Neural progenitor cell (in vitro differentiated cells): ENCODE data around the gene ZDHHC19.

Experiments
- EZH2 ChIP-seq: fragments of 200-600 bp; sonication (generic); IDR thresholded peaks from 2 replicates; pipeline ENCODE4 v1.6.1; 2017; ENCODE audit warnings: antibody characterized with exemption, mild to moderate bottlenecking, moderate library complexity
- EZH2phosphoT487 ChIP-seq: fragments of 200-600 bp; sonication (generic); IDR thresholded peaks from 2 replicates; pipeline ENCODE4 v1.6.1; 2017; ENCODE audit warnings: antibody characterized with exemption
- TF ChIP-seq, protein P1 (sequence below): fragments of 200-600 bp; sonication (generic); IDR thresholded peaks from 2 replicates; pipeline ENCODE4 v1.5.1; 2017; ENCODE audit warnings: antibody characterized with exemption, mild to moderate bottlenecking

DNA sequence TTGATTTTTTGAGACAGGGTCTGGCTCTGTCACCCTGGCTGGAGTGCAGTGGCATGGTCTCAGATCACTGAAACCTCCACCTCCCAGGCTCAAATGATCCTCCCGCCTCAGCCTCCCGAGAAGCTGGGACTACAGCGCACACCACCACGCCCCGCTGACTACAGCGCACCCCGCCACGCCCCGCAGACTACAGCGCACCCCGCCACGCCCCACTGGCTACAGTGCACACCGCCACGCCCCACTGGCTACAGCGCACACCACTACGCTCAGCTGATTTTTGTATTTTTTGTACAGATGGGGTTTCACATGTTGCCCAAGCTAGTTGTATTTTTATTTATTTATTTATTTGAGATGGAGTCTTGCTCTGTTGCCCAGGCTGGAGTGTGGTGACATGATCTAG lies 40.7 kb upstream of the ZDHHC19 start:
- no peak for TF ChIP-seq EZH2
- TF ChIP-seq, protein P1, sequence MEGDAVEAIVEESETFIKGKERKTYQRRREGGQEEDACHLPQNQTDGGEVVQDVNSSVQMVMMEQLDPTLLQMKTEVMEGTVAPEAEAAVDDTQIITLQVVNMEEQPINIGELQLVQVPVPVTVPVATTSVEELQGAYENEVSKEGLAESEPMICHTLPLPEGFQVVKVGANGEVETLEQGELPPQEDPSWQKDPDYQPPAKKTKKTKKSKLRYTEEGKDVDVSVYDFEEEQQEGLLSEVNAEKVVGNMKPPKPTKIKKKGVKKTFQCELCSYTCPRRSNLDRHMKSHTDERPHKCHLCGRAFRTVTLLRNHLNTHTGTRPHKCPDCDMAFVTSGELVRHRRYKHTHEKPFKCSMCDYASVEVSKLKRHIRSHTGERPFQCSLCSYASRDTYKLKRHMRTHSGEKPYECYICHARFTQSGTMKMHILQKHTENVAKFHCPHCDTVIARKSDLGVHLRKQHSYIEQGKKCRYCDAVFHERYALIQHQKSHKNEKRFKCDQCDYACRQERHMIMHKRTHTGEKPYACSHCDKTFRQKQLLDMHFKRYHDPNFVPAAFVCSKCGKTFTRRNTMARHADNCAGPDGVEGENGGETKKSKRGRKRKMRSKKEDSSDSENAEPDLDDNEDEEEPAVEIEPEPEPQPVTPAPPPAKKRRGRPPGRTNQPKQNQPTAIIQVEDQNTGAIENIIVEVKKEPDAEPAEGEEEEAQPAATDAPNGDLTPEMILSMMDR, result no peak
- no peak for TF ChIP-seq EZH2phosphoT487
